Activated naive CD8-positive, alpha-beta T cell (primary cell): ENCODE data around the gene CSAG1.
"Not testable (repeated sequence)": the region's sequence is repeated elsewhere in the genome, so short reads cannot be mapped to it uniquely, and the experiment has no call there.

Experiments used
- H3K27ac Mint-ChIP-seq: one replicate; pipeline ENCODE4 v1.8.0; 2021; ENCODE audit warnings: mixed read lengths
- H3K27me3 Mint-ChIP-seq: one replicate; pipeline ENCODE4 v1.8.0; 2021; ENCODE audit warnings: mixed read lengths
- H3K36me3 Mint-ChIP-seq: one replicate; pipeline ENCODE4 v1.8.0; 2021; ENCODE audit warnings: mixed read lengths
- H3K4me1 Mint-ChIP-seq: one replicate; pipeline ENCODE4 v1.8.0; 2021; ENCODE audit warnings: low read depth, mixed read lengths
- H3K4me3 Mint-ChIP-seq: one replicate; pipeline ENCODE4 v1.8.0; 2021; ENCODE audit warnings: mild to moderate bottlenecking, mixed read lengths
- H3K9me3 Mint-ChIP-seq: one replicate; pipeline ENCODE4 v1.8.0; 2021; ENCODE audit warnings: low read depth, mixed read lengths

The CSAG1 gene, protein sequence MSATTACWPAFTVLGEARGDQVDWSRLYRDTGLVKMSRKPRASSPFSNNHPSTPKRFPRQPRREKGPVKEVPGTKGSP

DNA sequence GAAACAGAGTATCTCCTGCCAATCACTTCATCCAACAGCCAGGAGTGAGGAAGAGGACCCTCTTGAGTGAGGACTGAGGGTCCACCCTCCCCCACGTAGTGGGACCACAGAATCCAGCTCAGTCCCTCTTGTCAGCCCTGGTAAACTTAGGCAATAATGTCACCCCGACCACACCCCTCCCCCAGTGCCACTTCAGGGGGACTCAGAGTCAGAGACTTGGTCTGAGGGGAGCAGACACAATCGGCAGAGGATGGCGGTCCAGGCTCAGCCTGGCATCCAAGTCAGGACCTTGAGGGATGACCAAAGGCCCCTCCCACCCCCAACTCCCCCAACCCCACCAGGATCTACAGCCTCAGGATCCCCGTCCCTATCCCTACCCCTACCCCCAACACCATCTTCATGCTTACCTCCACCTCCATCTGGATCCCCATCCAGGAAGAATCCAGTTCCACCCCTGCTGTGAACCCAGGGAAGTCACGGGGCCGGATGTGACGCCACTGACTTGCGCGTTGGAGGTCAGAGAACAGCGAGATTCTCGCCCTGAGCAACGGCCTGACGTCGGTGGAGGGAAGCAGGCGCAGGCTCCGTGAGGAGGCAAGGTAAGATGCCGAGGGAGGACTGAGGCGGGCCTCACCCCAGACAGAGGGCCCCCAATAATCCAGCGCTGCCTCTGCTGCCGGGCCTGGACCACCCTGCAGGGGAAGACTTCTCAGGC, at the start of gene CSAG1, which contains the start of gene MAGEA12:
TSS of gene CSAG1 (minus strand) at position 461 of the 715 bp plus-strand sequence. CDS start 1,261 bp downstream, outside the sequence.
TSS of gene MAGEA12 (plus strand) at position 497 of the 715 bp plus-strand sequence. CDS start 2,405 bp downstream, outside the sequence.
- no peaks in the 10 kb centered on the region for H3K36me3 Mint-ChIP-seq
- H3K27me3 Mint-ChIP-seq = no peaks in the 10 kb centered on the region
- H3K9me3 Mint-ChIP-seq = no peaks in the 10 kb centered on the region
- no peaks in the 10 kb centered on the region for H3K4me1 Mint-ChIP-seq
- H3K4me3 Mint-ChIP-seq = no peak within 1 kb of the TSS
- H3K27ac Mint-ChIP-seq = no peak within 1 kb of the TSS

DNA sequence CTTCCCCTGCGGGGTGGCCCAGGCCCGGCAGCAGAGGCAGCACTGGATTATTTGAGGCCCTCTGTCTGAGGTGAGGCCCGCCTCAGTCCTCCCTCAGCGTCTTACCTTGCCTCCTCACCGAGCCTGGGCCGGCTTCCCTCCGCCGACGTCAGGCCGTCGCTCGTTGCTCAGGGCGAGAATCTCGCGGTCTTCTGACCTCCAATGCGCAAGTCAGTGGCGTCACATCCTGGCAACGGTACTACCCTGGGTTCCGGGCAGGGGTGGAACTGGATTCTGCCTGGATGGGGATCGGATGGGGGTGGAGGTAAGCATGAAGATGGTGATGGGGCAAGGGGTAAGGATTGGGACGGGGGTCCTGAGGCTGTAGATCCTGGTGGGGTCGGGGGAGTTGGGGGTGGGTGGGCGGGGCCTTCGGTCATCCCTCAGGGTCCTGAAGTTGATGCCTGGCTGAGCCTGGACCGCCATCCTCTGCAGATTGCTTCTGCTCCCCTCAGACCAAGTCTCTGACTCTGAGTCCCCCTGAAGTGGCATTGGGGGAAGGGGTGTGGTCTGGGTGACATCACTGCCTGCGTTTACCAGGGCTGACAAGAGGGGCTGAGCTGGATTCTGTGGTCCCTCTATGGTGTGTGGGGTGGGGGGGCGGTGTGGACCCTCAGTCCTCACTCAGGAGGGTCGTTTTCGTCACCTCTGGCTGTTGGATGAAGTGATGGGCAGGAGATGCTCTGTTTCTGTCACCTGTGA, 36.2 kb upstream of the CSAG1 start, which contains the start of gene MAGEA6:
TSS of gene MAGEA6 (minus strand) at position 141 of the 741 bp plus-strand sequence. CDS start 2,039 bp downstream, outside the sequence.
- not testable (repeated sequence) for H3K27me3 Mint-ChIP-seq, H3K4me1 Mint-ChIP-seq, H3K4me3 Mint-ChIP-seq, H3K9me3 Mint-ChIP-seq, H3K36me3 Mint-ChIP-seq, H3K27ac Mint-ChIP-seq

DNA sequence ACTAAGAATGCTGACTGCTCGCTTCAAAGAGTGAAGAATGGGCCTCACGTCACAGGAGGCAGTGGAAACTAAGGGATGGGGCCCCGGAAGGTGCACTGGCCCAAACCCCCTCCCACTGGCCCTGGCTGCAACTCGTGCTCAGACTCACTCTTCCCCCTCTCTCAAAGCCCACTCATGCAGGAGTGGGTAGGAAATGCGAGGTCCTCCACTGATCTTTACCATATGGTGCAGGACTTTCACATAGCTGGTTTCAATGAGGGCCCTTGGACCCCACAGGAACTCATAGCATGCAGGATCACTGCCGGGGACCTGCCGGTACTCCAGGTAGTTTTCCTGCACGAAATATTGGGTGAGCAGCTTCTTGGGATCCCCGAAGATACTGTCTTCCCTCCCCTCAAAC, 33.0 kb upstream of the CSAG1 start:
- H3K27ac Mint-ChIP-seq, H3K27me3 Mint-ChIP-seq, H3K36me3 Mint-ChIP-seq, H3K4me3 Mint-ChIP-seq, H3K4me1 Mint-ChIP-seq, H3K9me3 Mint-ChIP-seq: not testable (repeated sequence)

DNA sequence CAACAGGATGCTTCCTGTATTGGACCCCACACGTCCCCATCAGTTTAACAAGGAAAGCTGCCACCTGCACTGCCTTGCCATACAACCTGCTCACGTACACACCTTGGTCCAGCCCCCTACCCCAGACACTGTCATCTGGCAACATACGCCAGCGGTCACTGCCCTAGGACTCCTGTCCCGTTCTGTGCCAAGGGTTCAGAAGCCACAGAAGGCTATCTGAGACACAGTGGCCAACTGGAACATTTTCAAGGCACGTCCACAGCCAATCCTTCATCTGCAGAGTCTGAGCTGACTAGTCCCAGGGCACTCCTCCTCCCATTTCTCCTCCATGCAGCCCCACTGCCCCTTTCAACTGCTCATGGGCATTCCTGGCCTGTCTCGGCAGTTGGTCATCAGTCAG, 28.1 kb upstream of the CSAG1 start:
- not testable (repeated sequence) for H3K4me1 Mint-ChIP-seq, H3K27me3 Mint-ChIP-seq, H3K4me3 Mint-ChIP-seq, H3K27ac Mint-ChIP-seq, H3K36me3 Mint-ChIP-seq, H3K9me3 Mint-ChIP-seq

DNA sequence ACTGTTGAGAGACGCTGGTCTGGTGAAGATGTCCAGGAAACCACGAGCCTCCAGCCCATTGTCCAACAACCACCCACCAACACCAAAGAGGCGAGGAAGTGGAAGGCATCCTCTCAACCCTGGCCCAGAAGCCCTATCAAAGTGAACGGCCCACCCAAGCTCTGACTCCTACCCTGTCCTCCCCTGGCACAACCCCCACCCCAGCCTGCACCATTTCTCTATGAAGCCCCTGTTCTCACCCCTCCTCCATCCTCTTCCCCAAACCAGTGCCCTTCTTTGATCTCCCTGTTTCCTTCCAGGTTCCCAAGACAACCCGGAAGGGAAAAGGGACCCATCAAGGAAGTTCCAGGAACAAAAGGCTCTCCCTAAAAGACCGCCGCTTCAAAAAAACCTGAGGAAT, 26.0 kb upstream of the CSAG1 start:
- not testable (repeated sequence) for H3K4me1 Mint-ChIP-seq, H3K36me3 Mint-ChIP-seq, H3K4me3 Mint-ChIP-seq, H3K9me3 Mint-ChIP-seq, H3K27ac Mint-ChIP-seq, H3K27me3 Mint-ChIP-seq

DNA sequence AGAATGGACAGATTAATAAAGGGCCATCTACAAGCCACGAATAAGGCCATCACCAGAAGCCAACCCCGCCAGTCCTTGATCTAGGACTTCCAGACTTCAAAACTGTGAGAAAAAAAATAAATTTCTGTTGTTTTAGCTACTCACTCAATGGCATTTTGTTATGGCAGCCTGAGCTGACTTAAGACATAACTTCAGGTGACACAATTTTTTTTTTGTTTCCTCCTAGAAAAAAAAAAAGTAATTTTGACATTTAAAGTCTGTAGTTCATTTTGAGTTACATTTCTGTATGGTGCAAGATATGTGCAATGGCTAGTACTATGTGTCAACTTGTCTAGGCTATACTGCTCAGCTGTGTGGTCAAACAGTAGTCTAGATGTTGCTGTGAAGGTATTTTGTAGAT, 25.4 kb upstream of the CSAG1 start, which contains the start of gene CSAG3:
TSS of gene CSAG3 (plus strand) at position 301 of the 400 bp plus-strand sequence.
- not testable (repeated sequence) for H3K27ac Mint-ChIP-seq, H3K4me1 Mint-ChIP-seq, H3K9me3 Mint-ChIP-seq, H3K4me3 Mint-ChIP-seq, H3K36me3 Mint-ChIP-seq, H3K27me3 Mint-ChIP-seq

DNA sequence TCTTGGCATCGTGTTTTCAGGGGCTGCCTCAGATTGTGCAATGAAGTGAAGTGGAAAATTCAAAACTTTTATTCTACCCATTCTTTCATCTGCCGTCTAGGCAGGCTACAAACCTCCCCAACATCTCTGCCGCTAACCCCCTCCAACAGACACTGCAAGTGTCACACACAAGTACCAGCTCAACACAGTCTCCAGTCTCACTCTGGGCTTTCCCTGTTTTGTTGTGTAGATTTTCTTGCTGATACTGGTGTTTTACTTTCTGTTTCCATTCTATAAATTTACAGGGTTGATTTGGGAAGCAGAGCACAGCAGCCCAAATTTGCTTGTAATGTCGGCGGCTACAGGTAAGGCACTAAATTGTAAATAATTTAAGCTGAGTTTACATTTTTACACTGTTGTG, 21.4 kb upstream of the CSAG1 start:
- not testable (repeated sequence) for H3K9me3 Mint-ChIP-seq, H3K4me1 Mint-ChIP-seq, H3K36me3 Mint-ChIP-seq, H3K27ac Mint-ChIP-seq, H3K27me3 Mint-ChIP-seq, H3K4me3 Mint-ChIP-seq

DNA sequence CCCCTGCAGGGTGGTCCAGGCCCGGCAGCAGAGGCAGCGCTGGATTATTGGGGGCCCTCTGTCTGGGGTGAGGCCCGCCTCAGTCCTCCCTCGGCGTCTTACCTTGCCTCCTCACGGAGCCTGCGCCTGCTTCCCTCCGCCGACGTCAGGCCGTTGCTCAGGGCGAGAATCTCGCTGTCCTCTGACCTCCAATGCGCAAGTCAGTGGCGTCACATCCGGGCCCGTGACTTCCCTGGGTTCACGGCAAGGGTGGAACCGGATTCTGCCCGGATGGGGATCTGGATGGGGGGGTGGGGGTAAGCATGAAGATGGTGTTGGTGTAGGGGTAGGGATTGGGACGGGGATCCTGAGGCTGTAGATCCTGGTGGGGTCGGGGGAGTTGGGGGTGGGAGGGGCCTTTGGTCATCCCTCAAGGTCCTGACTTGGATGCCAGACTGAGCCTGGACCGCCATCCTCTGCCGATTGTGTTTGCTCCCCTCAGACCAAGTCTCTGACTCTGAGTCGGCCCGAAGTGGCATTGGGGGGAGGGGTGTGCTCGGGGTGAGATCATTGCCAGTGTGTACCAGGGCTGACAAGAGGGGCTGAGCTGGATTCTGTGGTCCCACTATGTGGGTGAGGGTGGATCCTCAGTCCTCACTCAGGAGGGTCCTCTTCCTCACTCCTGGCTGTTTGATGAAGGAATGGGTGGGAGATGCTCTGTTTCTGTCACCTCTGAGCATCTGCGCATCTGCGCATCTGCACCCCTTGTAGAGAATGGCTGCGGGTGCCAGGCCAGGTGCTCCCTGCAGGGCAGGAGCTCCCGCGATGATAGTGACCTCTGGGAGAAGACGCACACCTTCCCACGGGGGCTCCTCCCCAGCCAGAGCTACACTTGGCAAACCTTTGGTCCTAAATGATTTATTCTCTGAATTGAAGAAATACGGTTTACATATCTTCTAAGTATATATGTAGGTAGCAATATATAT, 20.4 kb upstream of the CSAG1 start, which contains the start of gene MAGEA2:
TSS of gene MAGEA2 (minus strand) at position 157 of the 965 bp plus-strand sequence. CDS start 2,479 bp downstream, outside the sequence.
- H3K36me3 Mint-ChIP-seq, H3K27ac Mint-ChIP-seq, H3K27me3 Mint-ChIP-seq, H3K4me3 Mint-ChIP-seq, H3K9me3 Mint-ChIP-seq, H3K4me1 Mint-ChIP-seq: not testable (repeated sequence)

DNA sequence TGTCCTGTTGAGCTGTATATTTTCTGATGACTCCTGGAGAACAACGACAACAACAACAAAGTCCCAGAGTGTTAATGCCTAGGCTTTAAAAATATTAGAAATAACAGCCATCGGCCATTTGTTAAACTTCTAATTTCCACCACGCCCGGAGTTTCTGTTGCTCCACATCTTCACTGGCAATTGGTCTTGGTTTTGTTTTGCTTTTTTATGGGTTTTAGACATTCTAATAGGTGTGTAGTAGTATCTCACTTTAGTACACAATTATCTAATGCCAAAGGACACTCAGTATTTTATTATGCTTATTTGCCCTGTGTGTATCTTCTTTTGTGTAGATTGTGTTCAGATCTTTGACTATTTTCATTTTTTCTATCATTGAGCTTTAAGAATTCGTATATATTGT, 5.0 kb upstream of the CSAG1 start:
- no peaks in the 10 kb centered on the region for H3K27me3 Mint-ChIP-seq
- no peak overlapping the region for H3K4me3 Mint-ChIP-seq
- no peaks in the 10 kb centered on the region for H3K4me1 Mint-ChIP-seq
- H3K27ac Mint-ChIP-seq = no peak overlapping the region
- H3K36me3 Mint-ChIP-seq = no peaks in the 10 kb centered on the region
- H3K9me3 Mint-ChIP-seq = no peaks in the 10 kb centered on the region

DNA sequence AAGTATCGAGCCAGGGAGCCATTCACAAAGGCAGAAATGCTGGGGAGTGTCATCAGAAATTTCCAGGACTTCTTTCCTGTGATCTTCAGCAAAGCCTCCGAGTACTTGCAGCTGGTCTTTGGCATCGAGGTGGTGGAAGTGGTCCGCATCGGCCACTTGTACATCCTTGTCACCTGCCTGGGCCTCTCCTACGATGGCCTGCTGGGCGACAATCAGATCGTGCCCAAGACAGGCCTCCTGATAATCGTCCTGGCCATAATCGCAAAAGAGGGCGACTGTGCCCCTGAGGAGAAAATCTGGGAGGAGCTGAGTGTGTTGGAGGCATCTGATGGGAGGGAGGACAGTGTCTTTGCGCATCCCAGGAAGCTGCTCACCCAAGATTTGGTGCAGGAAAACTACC, 3.0 kb upstream of the CSAG1 start:
- not testable (repeated sequence) for H3K27me3 Mint-ChIP-seq, H3K27ac Mint-ChIP-seq, H3K36me3 Mint-ChIP-seq

DNA sequence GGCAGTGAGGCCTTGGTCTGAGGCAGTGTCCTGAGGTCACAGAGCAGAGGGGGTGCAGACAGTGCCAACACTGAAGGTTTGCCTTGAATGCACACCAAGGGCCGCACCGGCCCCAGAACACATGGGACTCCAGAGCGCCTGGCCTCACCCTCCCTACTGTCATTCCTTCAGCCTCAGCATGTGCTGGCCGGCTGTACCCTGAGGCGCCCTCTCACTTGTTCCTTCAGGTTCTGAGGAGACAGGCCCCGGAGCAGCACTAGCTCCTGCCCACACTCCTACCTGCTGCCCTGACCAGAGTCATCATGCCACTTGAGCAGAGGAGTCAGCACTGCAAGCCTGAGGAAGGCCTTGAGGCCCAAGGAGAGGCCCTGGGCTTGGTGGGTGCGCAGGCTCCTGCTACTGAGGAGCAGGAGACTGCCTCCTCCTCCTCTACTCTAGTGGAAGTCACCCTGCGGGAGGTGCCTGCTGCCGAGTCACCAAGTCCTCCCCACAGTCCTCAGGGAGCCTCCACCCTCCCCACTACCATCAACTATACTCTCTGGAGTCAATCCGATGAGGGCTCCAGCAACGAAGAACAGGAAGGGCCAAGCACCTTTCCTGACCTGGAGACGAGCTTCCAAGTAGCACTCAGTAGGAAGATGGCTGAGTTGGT, 2.5 kb upstream of the CSAG1 start:
- no peak overlapping the region for H3K27ac Mint-ChIP-seq
- no peaks in the 10 kb centered on the region for H3K27me3 Mint-ChIP-seq
- no peaks in the 10 kb centered on the region for H3K4me1 Mint-ChIP-seq
- no peak overlapping the region for H3K4me3 Mint-ChIP-seq
- H3K36me3 Mint-ChIP-seq = no peaks in the 10 kb centered on the region
- no peaks in the 10 kb centered on the region for H3K9me3 Mint-ChIP-seq

More for the DNA sequence above, 3.0 kb upstream of the CSAG1 start:
- not testable (repeated sequence) for H3K9me3 Mint-ChIP-seq, H3K4me3 Mint-ChIP-seq, H3K4me1 Mint-ChIP-seq

DNA sequence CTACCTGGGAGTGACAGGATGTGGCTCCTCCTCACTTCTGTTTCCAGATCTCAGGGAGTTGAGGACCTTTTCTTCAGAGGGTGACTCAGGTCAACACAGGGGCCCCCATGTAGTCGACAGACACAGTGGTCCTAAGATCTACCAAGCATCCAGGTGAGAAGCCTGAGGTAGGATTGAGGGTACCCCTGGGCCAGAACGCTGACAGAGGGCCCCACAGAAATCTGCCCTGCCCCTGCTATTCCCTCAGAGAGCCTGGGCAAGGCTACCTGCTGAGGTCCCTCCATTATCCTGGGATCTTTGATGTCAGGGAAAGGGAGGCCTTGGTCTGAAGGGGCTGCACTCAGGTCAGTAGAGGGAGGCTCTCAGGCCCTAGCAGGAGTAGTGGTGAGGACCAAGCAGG, 1.6 kb upstream of the CSAG1 start:
- H3K9me3 Mint-ChIP-seq = no peaks in the 10 kb centered on the region
- H3K27me3 Mint-ChIP-seq = no peaks in the 10 kb centered on the region
- no peaks in the 10 kb centered on the region for H3K4me1 Mint-ChIP-seq
- H3K36me3 Mint-ChIP-seq = no peaks in the 10 kb centered on the region
- no peak overlapping the region for H3K4me3 Mint-ChIP-seq
- H3K27ac Mint-ChIP-seq = no peak overlapping the region

DNA sequence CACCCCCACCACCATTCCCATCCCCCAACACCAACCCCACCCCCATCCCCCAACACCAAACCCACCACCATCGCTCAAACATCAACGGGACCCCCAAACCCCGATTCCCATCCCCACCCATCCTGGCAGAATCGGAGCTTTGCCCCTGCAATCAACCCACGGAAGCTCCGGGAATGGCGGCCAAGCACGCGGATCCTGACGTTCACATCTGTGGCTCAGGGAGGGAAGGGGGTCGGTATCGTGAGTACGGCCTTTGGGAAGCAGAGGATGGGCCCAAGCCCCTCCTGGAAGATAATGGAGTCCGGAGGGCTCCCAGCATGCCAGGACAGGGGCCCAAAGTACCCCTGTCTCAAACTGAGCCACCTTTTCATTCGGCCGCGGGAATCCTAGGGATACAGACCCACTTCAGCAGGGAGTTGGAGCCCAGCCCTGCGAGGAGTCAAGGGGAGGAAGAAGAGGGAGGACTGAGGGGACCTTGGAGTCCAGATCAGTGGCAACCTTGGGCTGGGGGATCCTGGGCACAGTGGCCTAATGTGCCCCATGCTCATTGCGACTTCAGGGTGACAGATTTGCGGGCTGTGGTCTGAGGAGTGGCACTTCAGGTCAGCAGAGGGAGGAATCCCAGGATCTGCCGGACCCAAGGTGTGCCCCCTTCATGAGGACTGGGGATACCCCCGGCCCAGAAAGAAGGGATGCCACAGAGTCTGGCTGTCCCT, 780 bp upstream of the CSAG1 start:
- not testable (repeated sequence) for H3K27ac Mint-ChIP-seq, H3K9me3 Mint-ChIP-seq, H3K4me1 Mint-ChIP-seq, H3K27me3 Mint-ChIP-seq, H3K36me3 Mint-ChIP-seq, H3K4me3 Mint-ChIP-seq

DNA sequence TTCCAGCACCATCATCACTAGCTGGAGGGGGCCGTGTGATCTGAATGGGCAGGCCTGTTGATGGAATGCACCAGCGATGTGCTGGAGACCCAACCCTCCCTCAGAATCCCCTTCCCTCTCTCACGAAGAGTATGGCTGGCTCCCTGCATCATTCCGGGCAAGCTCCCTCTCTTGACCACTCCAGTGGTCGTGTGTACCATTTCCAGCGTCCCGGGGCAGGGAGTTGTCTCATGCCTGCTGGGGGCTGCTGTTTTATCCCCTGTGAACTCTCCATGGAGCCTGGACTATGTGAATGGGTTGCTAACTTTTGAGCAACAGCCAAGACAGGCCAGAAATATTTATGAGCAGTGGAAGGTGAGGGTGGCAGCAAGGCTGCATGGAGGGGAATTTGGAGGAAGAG, 8.1 kb downstream of the CSAG1 start:
- Mint-ChIP-seq H3K36me3 (no peaks in the 10 kb centered on the region), H3K27ac (no peak overlapping the region), H3K4me1 (no peaks in the 10 kb centered on the region), H3K9me3 (no peaks in the 10 kb centered on the region), H3K27me3 (peaks cover 3% of the 10 kb centered on the region), H3K4me3 (no peak overlapping the region)
